HG02943 (cell line): Measurements from ENCODE around the gene C1orf21.
"Not testable (repeated sequence)": the region's sequence is repeated elsewhere in the genome, so short reads cannot be mapped to it uniquely, and the experiment has no call there.

ENCODE experiments used
- ATAC-seq: cut with Tn5 transposase; IDR thresholded peaks from one replicate; pipeline ENCODE4 v1.9.1; 2021; ENCODE audit warnings: mild to moderate bottlenecking, low read depth, moderate library complexity; ENCODE audit not compliant: unreplicated experiment

C1orf21 gene

DNA sequence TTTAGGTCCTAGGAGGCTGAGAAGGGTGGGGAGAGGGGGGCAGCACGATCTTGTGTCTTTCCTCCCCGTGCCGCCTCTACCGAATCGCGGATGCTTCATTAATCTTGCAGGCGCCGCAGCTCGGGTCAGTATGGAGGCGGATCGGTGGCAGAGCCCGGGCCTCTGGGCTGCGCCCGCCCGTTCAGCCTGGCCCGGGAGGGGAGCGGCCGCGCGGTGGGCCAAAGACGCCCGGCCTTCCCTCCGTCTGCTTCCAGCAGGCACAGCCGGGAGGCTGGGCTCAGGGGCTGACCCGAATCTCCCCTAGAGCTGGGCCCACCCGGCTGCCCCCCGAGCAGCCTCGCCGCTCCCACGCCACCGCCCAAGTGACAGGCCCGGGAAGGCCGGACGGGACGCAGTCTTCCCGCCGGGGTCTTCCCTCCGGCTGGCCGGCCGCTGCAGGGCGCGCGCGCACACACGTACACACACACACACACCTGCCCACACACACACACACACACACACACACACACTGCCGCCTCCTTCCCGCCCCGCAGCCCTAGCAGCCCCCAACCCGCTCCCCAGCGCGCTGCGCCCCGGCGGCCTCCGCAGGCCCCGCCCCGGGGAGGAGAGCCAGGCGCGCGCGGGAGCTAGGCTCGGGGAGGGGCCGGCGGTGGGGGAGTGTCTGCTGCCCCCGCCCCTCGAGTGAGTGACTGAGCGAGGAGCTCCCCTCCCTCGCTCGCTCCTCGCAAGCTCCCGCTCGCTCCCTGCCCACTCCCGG lies at the start of gene C1orf21:
Gene C1orf21 (plus strand): TSS at position 718 of the 757 bp plus-strand sequence. CDS start 90,481 bp downstream, outside the sequence.
- peak; percentile 72 for ATAC-seq

- not testable (repeated sequence) for ATAC-seq
Measured at GRCh38 chr1:184337865-184338264, 49.0 kb upstream of the C1orf21 start.

DNA sequence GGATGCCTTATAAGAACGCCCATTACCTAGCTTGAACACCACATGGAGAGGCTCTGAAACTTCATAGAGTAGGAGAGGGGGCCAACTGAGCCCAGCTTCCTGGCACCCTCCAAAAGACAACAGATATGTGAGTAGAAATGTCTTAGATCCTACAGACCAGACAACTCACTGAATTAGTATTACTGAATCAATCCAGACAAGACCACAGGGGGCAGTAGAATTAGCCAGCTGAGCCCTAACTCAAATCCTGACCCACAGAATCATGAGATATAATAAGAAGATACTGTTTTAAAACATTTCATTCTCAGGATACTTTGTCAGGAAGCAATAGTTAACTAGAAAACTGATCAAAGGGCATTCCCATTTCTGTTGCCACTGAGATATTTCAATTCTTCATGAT lies 45.8 kb upstream of the C1orf21 start:
- ATAC-seq: no peak

GRCh38 chr1:184350573-184350972 lies 36.3 kb upstream of the C1orf21 start:
- no peak for ATAC-seq

GRCh38 chr1:184351416-184351975 lies 35.3 kb upstream of the C1orf21 start:
- no peak for ATAC-seq

DNA sequence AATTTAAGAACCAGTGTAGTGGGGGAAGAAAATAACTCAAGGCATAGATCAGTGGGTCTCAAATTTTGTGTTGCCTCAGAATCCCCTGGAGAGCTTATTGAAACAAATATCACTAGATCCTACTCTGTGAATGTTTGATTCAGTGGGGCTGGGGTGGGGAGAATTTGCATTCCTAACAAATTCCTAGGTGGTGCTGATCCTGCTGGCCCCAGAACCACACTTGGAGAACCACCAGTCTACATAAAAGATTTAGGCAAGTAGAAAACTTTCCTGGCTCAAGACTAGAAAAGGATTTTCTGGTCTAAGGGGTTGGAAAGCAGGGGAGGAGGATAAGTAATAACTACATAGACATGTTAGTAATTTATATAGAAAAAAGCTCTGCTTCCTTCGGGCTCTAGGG lies 34.1 kb upstream of the C1orf21 start:
- ATAC-seq: no peak

DNA sequence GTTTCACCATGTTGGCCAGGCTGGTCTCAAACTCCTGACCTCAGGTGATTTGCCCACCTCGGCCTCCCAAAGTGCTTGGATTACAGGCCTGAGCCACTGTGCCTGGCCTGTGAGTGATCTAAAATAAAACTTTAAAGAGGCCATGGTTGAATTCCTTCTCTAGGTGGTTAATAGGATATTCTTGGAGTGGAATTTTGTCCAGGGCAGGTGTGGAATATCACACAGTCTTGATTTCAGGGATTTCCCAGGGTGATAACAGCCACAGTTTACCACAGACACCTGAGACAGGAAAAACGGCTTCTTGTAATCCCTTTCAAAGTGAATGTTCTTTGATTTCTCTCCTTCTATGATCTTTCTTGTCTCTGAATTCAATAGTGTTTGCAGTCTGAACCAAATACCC lies 32.1 kb upstream of the C1orf21 start:
- no peak for ATAC-seq

DNA sequence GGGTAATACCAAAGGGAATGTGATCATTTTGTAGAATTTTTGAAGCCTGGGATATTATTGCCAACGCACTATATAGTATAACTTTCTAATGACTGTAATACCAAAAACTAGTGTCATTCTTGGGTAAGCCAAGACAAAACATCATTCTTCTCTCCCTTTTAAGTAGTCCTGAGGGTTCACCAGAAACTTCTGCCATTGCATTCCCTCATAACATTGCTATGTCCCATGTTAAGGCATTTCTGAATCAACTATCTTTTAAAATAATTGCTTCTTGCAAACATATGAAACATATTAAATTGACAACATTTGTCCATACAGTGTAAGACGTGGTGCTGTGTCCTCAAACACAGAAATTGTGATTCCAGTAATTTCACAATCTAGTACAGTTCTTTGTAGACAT lies 29.9 kb upstream of the C1orf21 start:
- ATAC-seq: no peak

DNA sequence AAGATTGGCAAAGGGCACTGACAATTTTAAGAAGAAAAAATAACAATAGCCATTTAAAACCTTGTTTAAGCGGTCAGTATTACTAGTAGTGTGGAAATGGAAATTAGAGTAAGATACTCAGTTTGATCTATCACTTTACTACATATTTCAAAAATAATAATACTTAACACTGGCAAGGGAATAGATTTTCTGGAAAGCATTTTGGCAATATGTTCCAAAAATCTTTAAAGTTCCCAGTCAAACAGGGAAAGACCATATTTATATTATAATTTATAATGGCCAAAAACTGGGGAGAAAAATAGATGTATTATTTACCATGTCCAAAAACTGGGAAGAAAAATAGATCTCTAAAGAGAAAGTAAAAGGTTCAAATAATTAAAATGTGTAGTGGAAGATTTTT lies 28.6 kb upstream of the C1orf21 start:
- no peak for ATAC-seq

DNA sequence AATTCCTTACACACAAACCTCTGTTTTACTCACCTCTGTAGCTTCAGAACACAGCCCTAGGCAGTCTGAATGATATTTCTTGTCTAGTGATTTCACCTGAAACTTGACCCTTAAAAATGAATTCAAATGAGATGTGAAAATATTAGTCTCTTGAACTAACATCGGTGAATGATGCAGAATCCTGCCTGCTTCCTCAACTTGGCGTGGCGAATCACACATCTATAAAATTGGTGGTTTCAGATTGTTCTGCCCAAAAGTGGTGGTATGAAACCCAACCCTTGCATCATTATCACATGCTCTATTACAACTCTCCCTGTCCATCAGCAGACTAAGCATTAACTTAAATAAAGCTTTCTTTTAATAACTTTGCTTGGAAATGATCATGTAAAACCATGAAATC lies 26.9 kb upstream of the C1orf21 start:
- no peak for ATAC-seq

DNA sequence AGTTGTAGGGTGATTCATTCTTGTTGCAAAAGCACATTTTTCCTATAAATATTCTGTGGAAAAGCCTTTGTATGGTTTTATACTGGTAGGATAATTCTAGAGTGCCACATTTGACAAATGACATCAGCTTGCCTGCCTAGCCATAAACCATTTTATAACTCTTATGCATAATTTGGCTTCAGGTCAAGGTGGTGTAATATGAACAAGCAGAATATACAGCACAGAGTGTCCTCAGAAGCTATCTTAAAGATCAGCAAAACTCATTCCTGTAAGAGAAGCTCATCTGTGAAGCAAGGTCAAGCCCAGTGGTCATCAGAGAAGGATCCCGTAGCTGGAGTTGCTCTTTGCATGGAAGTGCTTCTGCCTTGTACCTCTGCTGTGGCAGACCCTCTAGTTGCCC lies 24.0 kb upstream of the C1orf21 start:
- no peak for ATAC-seq

DNA sequence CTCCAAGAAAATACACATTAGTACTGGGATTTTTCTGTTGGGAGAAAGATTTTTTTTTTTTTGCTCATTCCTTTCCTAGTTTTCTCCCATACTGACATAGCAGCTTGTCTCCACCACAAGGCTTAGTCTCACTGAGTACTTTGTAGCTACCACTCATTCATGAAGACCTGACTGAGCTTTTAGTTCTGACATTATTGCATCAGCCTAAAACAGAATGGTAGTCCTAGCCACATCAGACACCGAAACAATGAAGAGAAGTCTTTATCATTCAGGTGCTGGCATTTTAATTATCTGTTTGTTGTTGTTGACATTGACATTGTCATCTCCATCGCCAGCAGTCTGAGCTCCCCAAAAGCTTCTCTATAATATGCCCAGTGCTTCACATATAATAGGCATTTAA lies 21.1 kb upstream of the C1orf21 start:
- ATAC-seq: no peak

GRCh38 chr1:184366997-184367396 lies 19.8 kb upstream of the C1orf21 start:
- ATAC-seq: no peak

DNA sequence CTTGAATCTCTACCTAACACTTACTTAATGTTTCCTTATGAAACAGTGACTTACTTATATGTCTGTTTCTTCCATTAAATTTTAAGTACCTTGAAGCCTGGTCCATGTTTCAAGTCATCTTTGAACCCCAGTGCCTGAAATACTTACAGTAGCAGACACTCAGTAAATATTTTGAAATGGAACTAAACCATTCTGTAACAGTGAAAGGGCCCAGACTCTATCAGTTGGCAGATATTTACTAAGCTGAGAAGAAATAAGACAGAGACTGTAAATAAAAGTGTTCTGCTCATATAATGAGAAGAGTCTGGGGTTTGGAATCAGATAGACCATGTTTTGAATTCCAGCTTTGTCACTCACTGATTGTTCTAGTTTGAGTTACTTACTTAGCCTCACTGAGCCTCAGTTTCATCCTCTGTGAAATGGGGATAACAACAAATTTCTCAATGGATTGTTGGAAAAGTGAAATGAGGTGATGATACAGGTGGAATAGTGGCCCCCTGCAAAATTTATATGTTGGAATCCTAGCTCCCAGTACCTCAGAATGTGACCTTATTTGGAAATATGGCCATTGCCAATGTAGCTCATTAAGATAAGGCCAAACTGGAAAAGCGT lies 19.3 kb upstream of the C1orf21 start:
- ATAC-seq: no peak

- no peak for ATAC-seq
Measured at GRCh38 chr1:184368354-184368753, 18.5 kb upstream of the C1orf21 start.

GRCh38 chr1:184370850-184371249 lies 16.0 kb upstream of the C1orf21 start:
- no peak for ATAC-seq

- ATAC-seq: no peak
Measured at GRCh38 chr1:184373155-184373554, 13.7 kb upstream of the C1orf21 start.

DNA sequence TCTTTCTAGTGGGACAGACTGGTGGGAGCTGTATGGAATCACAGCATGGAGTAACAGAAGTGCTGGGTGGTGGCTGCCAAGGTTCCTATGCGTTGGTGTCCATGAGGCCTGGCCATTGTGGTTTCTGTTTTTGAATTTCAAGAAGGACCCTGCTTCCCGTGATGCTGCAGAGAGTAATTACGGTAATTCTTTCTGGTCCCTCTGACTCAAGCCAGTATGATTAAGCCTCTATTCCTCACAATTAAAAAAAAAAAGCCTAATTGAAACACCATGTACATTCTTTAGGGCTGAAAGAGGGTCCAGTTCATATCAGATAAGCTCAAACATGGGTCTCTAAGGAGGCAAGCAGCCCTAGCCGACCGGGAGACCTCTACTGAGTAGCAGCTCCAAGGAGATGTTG lies 10.5 kb upstream of the C1orf21 start:
- ATAC-seq: no peak

GRCh38 chr1:184379111-184379752 lies 7.6 kb upstream of the C1orf21 start:
- no peak for ATAC-seq

- no peak for ATAC-seq
Measured at GRCh38 chr1:184380468-184380867, 6.4 kb upstream of the C1orf21 start.

GRCh38 chr1:184383772-184384323 lies 3.0 kb upstream of the C1orf21 start:
- no peak for ATAC-seq
